IMR-90 (cell line): ENCODE data around the gene CRY2. TPM values are rescaled to one million over a fixed set of nuclear protein-coding genes. Genes with fewer than 3 reads are reported as not detected.

ENCODE experiments used
- ATAC-seq: fragments of 200-7000 bp; cut with Tn5 transposase; 2 replicates; pipeline ENCODE4 v1.9.1; 2020; ENCODE audit warnings: low read depth, mild to moderate bottlenecking, moderate library complexity
- BruUV-seq: library from RNA; stranded (reverse); fragments of 400-500 nt; replicated peaks from 2 replicates; lab custom pipeline; 2021; lab: Mats Ljungman, UMichigan
- CTCF ChIA-PET: fragments of 300-600 bp; formaldehyde crosslinking; extraction: SDS; loops from one replicate; lab custom pipeline; 2021; ENCODE audit warnings: antibody characterized with exemption; lab: Yijun Ruan, JAX
- POLR2A ChIA-PET: fragments of 300-600 bp; sonication (Branson Sonifier 250); formaldehyde crosslinking; loops from one replicate; lab custom pipeline; 2022; ENCODE audit warnings: antibody characterized with exemption; ENCODE audit not compliant: unreplicated experiment; lab: Charles Lee
- DNase-seq: peaks from one replicate; pipeline ENCODE4 v3.0.0; 2013
- H2AFZ ChIP-seq: replicated peaks from 2 replicates; pipeline ENCODE3; 2013; ENCODE audit warnings: low read length, mild to moderate bottlenecking; ENCODE audit not compliant: poor library complexity
- H2AK5ac ChIP-seq: 2 replicates; pipeline ENCODE4 v1.6.1; 2013; ENCODE audit warnings: low read depth, low read length, inconsistent platforms
- H2AK9ac ChIP-seq: replicated peaks from 2 replicates; pipeline ENCODE3; 2013; ENCODE audit warnings: mild to moderate bottlenecking, low read depth, low read length, moderate library complexity; ENCODE audit not compliant: poor library complexity
- H2BK120ac ChIP-seq: 2 replicates; pipeline ENCODE4 v1.6.1; 2013; ENCODE audit warnings: low read depth, low read length, inconsistent platforms
- H2BK15ac ChIP-seq: 3 replicates; pipeline ENCODE4 v1.6.1; 2013; ENCODE audit warnings: low read depth, low read length, inconsistent platforms
- H2BK20ac ChIP-seq: 2 replicates; pipeline ENCODE4 v1.6.1; 2013; ENCODE audit warnings: low read depth, mild to moderate bottlenecking, inconsistent platforms, low read length, moderate library complexity
- H2BK5ac ChIP-seq: 2 replicates; pipeline ENCODE4 v1.6.1; 2013; ENCODE audit warnings: mild to moderate bottlenecking, low read depth, low read length, inconsistent platforms; ENCODE audit not compliant: poor library complexity, severe bottlenecking
- H3K14ac ChIP-seq: replicated peaks from 2 replicates; pipeline ENCODE4 v1.6.1; 2013; ENCODE audit warnings: low read depth, low read length, inconsistent platforms
- H3K18ac ChIP-seq: 2 replicates; pipeline ENCODE4 v1.6.1; 2013; ENCODE audit warnings: low read depth, low read length, control low read depth
- H3K23ac ChIP-seq: 2 replicates; pipeline ENCODE4 v1.6.1; 2013; ENCODE audit warnings: low read depth, low read length, inconsistent platforms
- H3K27ac ChIP-seq: 2 replicates; pipeline ENCODE4 v1.5.1; 2013; ENCODE audit warnings: mild to moderate bottlenecking, control low read depth, low read length; ENCODE audit not compliant: insufficient read depth
- H3K27me3 ChIP-seq: 2 replicates; pipeline ENCODE4 v1.6.1; 2013; ENCODE audit warnings: low read length; ENCODE audit not compliant: control insufficient read depth, insufficient read depth
- H3K36me3 ChIP-seq: 2 replicates; pipeline ENCODE4 v1.6.1; 2013; ENCODE audit warnings: low read length, mixed read lengths; ENCODE audit not compliant: control insufficient read depth, insufficient read depth
- H3K4ac ChIP-seq: 2 replicates; pipeline ENCODE4 v1.6.1; 2013; ENCODE audit warnings: low read depth, low read length, inconsistent platforms
- H3K4me1 ChIP-seq: 2 replicates; pipeline ENCODE4 v1.6.1; 2013; ENCODE audit warnings: low read length, mixed read lengths; ENCODE audit not compliant: control insufficient read depth, insufficient read depth
- H3K4me2 ChIP-seq: 2 replicates; pipeline ENCODE4 v1.6.1; 2013; ENCODE audit warnings: low read depth, mild to moderate bottlenecking, control low read depth, low read length, moderate library complexity
- H3K4me3 ChIP-seq: 2 replicates; pipeline ENCODE4 v1.5.1; 2013; ENCODE audit warnings: low read depth, mild to moderate bottlenecking, control low read depth, low read length, moderate library complexity; ENCODE audit not compliant: insufficient read depth
- H3K56ac ChIP-seq: 2 replicates; pipeline ENCODE4 v1.6.1; 2013; ENCODE audit warnings: low read length, inconsistent platforms; ENCODE audit not compliant: insufficient read depth; ENCODE audit errors: extremely low read depth
- H3K79me1 ChIP-seq, 2 experiments: 2 replicates each; pipeline ENCODE4 v1.6.1; 2013; ENCODE audit warnings: low read length in 2 of 2, inconsistent platforms in 1 of 2, low read depth in 1 of 2
- H3K9ac ChIP-seq: 2 replicates; pipeline ENCODE4 v1.6.1; 2013; ENCODE audit warnings: low read depth, low read length, control low read depth
- H3K9me1 ChIP-seq: 2 replicates; pipeline ENCODE4 v1.6.1; 2013; ENCODE audit warnings: low read length, inconsistent platforms; ENCODE audit not compliant: insufficient read depth
- H3K9me3 ChIP-seq: 2 replicates; pipeline ENCODE4 v1.6.1; 2013; ENCODE audit warnings: low read length; ENCODE audit not compliant: control insufficient read depth, insufficient read depth
- H4K20me1 ChIP-seq: 2 replicates; pipeline ENCODE4 v1.6.1; 2013; ENCODE audit warnings: low read length, inconsistent platforms; ENCODE audit not compliant: insufficient read depth
- H4K5ac ChIP-seq: 2 replicates; pipeline ENCODE4 v1.6.1; 2013; ENCODE audit warnings: mild to moderate bottlenecking, low read depth, low read length, control low read depth
- H4K8ac ChIP-seq, 2 experiments: 2 replicates each; pipeline ENCODE4 v1.6.1; 2013; ENCODE audit warnings: low read depth in 2 of 2, low read length in 2 of 2, control low read depth in 1 of 2, inconsistent platforms in 1 of 2
- H4K91ac ChIP-seq: 2 replicates; pipeline ENCODE4 v1.6.1; 2013; ENCODE audit warnings: low read depth, low read length, inconsistent platforms; ENCODE audit not compliant: insufficient read depth
- MAZ ChIP-seq: IDR thresholded peaks from 2 replicates; pipeline ENCODE4 v1.6.1; 2012; ENCODE audit warnings: low read depth, mild to moderate bottlenecking, low read length, improper control_type of control experiment, moderate library complexity, borderline replicate concordance
- POLR2A ChIP-seq: IDR thresholded peaks from 2 replicates; pipeline ENCODE4 v1.6.1; 2012; ENCODE audit warnings: mild to moderate bottlenecking, low read depth, low read length
- RAD21 ChIP-seq: IDR thresholded peaks from 2 replicates; pipeline ENCODE4 v1.6.1; 2012; ENCODE audit warnings: low read length, improper control_type of control experiment
- WGBS, 2 experiments: methylation state at CpG; one replicate each; pipeline versions ENCODE4 v1.1.5 to v1.1.7; 2013; ENCODE audit warnings: missing lambda C conversion rate in 2 of 2; ENCODE audit not compliant: insufficient read length in 1 of 2; ENCODE audit errors: extremely low coverage in 2 of 2; 5-methylcytosine and 5-hydroxymethylcytosine counted together
- dilution Hi-C: fragments of 300-500 bp; cut with HindIII; formaldehyde crosslinking; loops from one replicate; pipeline ENCODE4 v1.14.3; 2018; ENCODE audit warnings: low sequenced_read_pairs; ENCODE audit not compliant: unreplicated experiment
- in situ Hi-C: fragments of 300-500 bp; cut with MboI; formaldehyde crosslinking; loops from 3 replicates; pipeline ENCODE4 v1.14.3; 2019; ENCODE audit warnings: low sequenced_read_pairs, inconsistent platforms, mixed read lengths
- intact Hi-C: fragments of 100-400 bp; cut with micrococcal nuclease; formaldehyde crosslinking; loops from 2 replicates; pipeline ENCODE4 v1.10.0; 2022
- polyA plus RNA-seq, 3 experiments: library from polyadenylated mRNA; depleted of rRNA; stranded (reverse); fragments of >200 nt; gene quantifications; 2 replicates each; pipeline ENCODE4 v1.2.3, GENCODE V29; 2012; ENCODE audit warnings: low replicate concordance in 1 of 3
- total RNA-seq: library from RNA; depleted of rRNA; stranded (reverse); fragments of >200 nt; gene quantifications from 2 replicates; pipeline ENCODE4 v1.2.3, GENCODE V29; 2012
- TF ChIP-seq, protein P1 (sequence below): fragments of 150-350 bp; IDR thresholded peaks from 2 replicates; pipeline ENCODE4 v1.6.1; 2016; ENCODE audit warnings: low read depth, mild to moderate bottlenecking, low read length, moderate library complexity, borderline replicate concordance
- TF ChIP-seq, protein P2 (sequence below): conservative IDR thresholded peaks from 2 replicates; pipeline ENCODE4 v1.5.1; 2012; ENCODE audit warnings: mild to moderate bottlenecking, low read depth, low read length, improper control_type of control experiment

Gene CRY2
- total and polyA plus RNA-seq, 2 of the 4 experiments (the other 2 are of a cell fraction), result 12.2 to 13.1 TPM

DNA sequence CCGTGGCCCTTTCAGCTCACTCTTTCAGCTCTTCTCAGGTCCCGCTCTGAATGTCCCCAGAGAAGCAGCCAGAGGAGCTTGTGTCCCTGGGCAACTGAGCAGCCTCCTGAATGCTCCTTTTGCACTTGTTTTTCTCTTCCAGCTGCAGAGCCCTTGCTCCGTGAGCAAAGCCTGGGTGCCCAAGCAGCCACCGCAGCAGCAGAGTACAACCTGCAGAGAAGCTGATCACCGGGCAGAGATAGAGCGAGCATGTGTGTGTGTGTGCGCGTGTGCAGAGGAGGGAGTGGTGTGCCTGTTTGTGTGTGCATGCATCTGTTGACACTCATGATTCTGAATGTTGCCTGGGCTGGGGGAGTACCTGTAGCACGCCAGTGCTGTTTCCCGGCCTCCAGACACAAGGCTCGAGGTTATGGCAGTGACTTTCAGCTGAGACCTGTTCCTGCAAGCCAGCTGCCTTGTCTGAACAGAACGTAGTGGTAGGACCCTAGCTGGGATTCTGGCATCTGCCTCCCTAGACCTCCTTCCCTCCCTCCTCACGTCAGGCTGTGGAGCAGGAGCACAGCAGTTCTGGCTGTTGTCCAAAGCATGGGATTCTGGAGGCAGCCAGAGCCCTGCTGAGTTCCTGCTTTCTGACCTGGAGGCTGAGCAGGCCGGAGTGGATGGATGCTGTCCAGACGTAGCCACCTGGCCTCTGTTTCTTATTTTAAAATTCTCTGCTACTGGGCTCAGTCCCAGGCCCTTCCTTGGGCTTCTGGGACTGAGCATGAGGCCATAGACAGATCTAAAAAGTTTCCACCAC, 33.7 kb downstream of the CRY2 start (continued):
- TF ChIP-seq MAZ, result no peak

DNA sequence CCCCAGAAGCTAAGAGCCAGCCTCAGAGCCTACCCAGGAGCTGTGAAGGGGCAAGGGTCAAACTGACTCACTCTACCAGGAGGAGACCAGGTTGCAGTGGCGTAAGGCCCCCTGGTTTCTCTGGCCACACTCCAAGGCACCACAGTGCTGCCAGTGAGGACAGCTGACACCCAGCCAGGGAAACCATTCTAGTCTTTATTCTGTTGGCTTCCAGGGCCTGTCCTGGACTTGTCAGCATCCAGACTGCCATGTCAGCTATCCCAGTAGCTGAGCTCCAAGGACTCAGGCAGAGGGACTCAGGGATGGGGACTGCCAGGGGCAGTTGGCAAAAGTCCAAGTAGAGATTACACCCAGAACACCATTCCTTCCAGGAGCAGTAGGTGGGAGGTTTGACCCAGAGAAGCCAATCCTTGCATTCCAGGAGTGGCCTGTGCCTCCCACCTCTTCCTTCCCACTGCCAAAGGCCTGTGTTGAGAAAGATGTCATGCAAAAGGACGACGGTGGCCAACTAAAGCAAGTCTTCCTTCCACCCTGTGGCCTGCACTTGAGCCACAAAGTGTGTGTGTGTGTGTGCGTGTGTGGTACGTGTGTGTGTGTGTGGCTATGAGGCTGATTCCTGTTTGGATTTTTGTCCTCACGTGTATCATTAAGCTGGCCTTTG, 34.6 kb downstream of the CRY2 start:
- no peak overlapping the region for H4K5ac ChIP-seq
- peaks cover 31% of the 10 kb centered on the region for H3K36me3 ChIP-seq
- H4K20me1 ChIP-seq, result peaks cover 24% of the 10 kb centered on the region
- H3K23ac ChIP-seq, result no peak overlapping the region
- H3K9me3 ChIP-seq, result no peaks in the 10 kb centered on the region
- H3K79me1 ChIP-seq, result peaks cover 0 to 3% of the 10 kb centered on the region in 2 experiments; a peak in 1 of 4 replicates
- no TSS peak for BruUV-seq
- no peak overlapping the region for H4K91ac ChIP-seq
- H3K4me3 ChIP-seq, result no peak overlapping the region
- H2BK20ac ChIP-seq, result no peak overlapping the region
- in situ Hi-C loops, result no loop called here
- ChIA-PET CTCF (no interaction called here), POLR2A (no interaction called here)
- ATAC-seq (no peak), DNase-seq (no peak)
- H2BK120ac ChIP-seq, result no peak overlapping the region
- dilution Hi-C loops, result no loop called here
- H2AFZ ChIP-seq, result peak overlapping the region; percentile 53
- no peak overlapping the region for H3K4ac ChIP-seq
- H3K9ac ChIP-seq, result no peak overlapping the region
- H4K8ac ChIP-seq, result no peak overlapping the region
- intact Hi-C loops, result no loop called here
- H3K18ac ChIP-seq, result no peak overlapping the region
- no peak overlapping the region for H2AK9ac ChIP-seq
- H3K9me1 ChIP-seq, result peaks cover 9% of the 10 kb centered on the region
- no peak overlapping the region for H2BK15ac ChIP-seq
- peaks cover 11% of the 10 kb centered on the region; the same call in 1 of the 2 replicates for H3K27me3 ChIP-seq
- H2AK5ac ChIP-seq, result no peak overlapping the region
- TF ChIP-seq POLR2A, result no peak
- TF ChIP-seq, protein P1, sequence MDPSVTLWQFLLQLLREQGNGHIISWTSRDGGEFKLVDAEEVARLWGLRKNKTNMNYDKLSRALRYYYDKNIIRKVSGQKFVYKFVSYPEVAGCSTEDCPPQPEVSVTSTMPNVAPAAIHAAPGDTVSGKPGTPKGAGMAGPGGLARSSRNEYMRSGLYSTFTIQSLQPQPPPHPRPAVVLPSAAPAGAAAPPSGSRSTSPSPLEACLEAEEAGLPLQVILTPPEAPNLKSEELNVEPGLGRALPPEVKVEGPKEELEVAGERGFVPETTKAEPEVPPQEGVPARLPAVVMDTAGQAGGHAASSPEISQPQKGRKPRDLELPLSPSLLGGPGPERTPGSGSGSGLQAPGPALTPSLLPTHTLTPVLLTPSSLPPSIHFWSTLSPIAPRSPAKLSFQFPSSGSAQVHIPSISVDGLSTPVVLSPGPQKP, result no peak
- TF ChIP-seq RAD21, result no peak
- TF ChIP-seq MAZ, result no peak
- TF ChIP-seq, protein P2, sequence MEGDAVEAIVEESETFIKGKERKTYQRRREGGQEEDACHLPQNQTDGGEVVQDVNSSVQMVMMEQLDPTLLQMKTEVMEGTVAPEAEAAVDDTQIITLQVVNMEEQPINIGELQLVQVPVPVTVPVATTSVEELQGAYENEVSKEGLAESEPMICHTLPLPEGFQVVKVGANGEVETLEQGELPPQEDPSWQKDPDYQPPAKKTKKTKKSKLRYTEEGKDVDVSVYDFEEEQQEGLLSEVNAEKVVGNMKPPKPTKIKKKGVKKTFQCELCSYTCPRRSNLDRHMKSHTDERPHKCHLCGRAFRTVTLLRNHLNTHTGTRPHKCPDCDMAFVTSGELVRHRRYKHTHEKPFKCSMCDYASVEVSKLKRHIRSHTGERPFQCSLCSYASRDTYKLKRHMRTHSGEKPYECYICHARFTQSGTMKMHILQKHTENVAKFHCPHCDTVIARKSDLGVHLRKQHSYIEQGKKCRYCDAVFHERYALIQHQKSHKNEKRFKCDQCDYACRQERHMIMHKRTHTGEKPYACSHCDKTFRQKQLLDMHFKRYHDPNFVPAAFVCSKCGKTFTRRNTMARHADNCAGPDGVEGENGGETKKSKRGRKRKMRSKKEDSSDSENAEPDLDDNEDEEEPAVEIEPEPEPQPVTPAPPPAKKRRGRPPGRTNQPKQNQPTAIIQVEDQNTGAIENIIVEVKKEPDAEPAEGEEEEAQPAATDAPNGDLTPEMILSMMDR, result no peak
- peaks cover 2% of the 10 kb centered on the region; the same call in 1 of the 2 replicates for H3K4me1 ChIP-seq
- no peak overlapping the region for H3K14ac ChIP-seq
- H2BK5ac ChIP-seq, result no peak overlapping the region
- 80% methylated on average over 1 of the region's 6 CpGs; no CpG with 5 or more reads in 1 of the 2 experiments for WGBS, 2 experiments
- no peak overlapping the region for H3K4me2 ChIP-seq
- no peak overlapping the region for H3K56ac ChIP-seq
- no peak overlapping the region for H3K27ac ChIP-seq
